Measurements from ENCODE around the gene SLIT3.
A peak's percentile ranks its signal among the peaks of the same experiment; 100 is the strongest.

Gene SLIT3

GRCh38 chr5:169200125-169200778, 100.7 kb downstream of the SLIT3 start:
- H3K4me3 ChIP-seq (ENCODE audit: low read length): no peak overlapping the region
- peak; percentile 22 for DNase-seq (ENCODE audit: low read depth)
- TF ChIP-seq CTCF (conservative IDR thresholded peaks at IDR 0.05; ENCODE audit: low read length): no peak

- H3K4me3 ChIP-seq (ENCODE audit: low read length): no peak overlapping the region
- DNase-seq (ENCODE audit: low read depth): peak; percentile 15
- TF ChIP-seq CTCF (conservative IDR thresholded peaks at IDR 0.05; ENCODE audit: low read length): peak; percentile 29
Measured at GRCh38 chr5:169197343-169197742, 103.6 kb downstream of the SLIT3 start.

GRCh38 chr5:169196059-169196458, 104.9 kb downstream of the SLIT3 start:
- H3K4me3 ChIP-seq (ENCODE audit: low read length): no peak overlapping the region
- no peak for DNase-seq (ENCODE audit: low read depth)
- no peak for TF ChIP-seq CTCF (conservative IDR thresholded peaks at IDR 0.05; ENCODE audit: low read length)

GRCh38 chr5:169195601-169196000, 105.3 kb downstream of the SLIT3 start:
- DNase-seq (ENCODE audit: low read depth): no peak
- TF ChIP-seq CTCF (conservative IDR thresholded peaks at IDR 0.05; ENCODE audit: low read length): no peak

GRCh38 chr5:169192536-169192935, 108.4 kb downstream of the SLIT3 start:
- H3K4me3 ChIP-seq (ENCODE audit: low read length): no peak overlapping the region
- TF ChIP-seq CTCF (conservative IDR thresholded peaks at IDR 0.05; ENCODE audit: low read length): no peak
- DNase-seq (ENCODE audit: low read depth): no peak

More at GRCh38 chr5:169195601-169196000, 105.3 kb downstream of the SLIT3 start:
- H3K4me3 ChIP-seq (ENCODE audit: low read length): no peak overlapping the region

GRCh38 chr5:169190849-169191248, 110.1 kb downstream of the SLIT3 start:
- peak; percentile 61 for DNase-seq (ENCODE audit: low read depth)
- no peak for TF ChIP-seq CTCF (conservative IDR thresholded peaks at IDR 0.05; ENCODE audit: low read length)
- H3K4me3 ChIP-seq (ENCODE audit: low read length): no peak overlapping the region

- no peak for TF ChIP-seq CTCF (conservative IDR thresholded peaks at IDR 0.05; ENCODE audit: low read length)
- peak; percentile 65 for DNase-seq (ENCODE audit: low read depth)
- H3K4me3 ChIP-seq (ENCODE audit: low read length): no peak overlapping the region
Measured at GRCh38 chr5:169185626-169186025, 115.3 kb downstream of the SLIT3 start.
